ENCODE data around the gene DNAJB13. TPM values are rescaled to one million over a fixed set of nuclear protein-coding genes. Genes with fewer than 3 reads are reported as not detected.

Gene DNAJB13
- total and polyA plus RNA-seq, 12 donors, result 0.14 to 0.65 (median 0.34) TPM; not detected in 4

DNA sequence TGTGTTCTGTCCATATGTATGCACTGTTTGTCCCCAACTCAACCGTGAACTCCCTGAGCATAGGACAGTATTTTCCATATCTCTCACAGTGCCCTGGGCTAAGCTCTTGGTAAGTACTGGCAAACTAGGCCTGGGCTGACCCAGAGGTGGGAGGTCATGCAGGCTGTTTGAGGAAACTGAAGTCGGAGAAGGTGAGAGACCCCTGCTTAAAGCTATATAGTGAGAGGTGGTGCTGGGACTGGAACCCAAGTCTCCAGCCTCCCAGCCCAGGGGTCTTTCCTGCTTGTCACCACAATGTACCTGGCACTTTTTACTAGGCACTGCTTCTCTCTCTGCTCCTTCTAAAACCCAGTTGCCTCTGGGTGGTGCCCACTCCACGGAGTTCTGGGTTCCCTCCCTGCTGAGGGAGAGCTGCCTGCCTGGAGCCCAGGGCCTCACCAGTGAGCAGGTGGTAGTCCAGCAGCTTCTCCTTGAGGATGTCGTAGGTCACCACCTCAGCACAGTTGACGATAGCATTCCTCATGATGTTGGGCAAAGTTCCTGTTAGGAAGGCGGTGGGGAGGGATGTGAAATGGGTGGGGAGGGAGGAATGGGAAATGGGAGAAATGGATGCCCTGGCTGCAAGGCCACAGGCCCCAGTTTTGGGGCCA lies 53.3 kb downstream of the DNAJB13 start:
- intact Hi-C loops (cut with DNase I), result no loop called here
- no peak for TF ChIP-seq POLR2A (IDR thresholded peaks at IDR 0.05)
- TF ChIP-seq, protein P1, sequence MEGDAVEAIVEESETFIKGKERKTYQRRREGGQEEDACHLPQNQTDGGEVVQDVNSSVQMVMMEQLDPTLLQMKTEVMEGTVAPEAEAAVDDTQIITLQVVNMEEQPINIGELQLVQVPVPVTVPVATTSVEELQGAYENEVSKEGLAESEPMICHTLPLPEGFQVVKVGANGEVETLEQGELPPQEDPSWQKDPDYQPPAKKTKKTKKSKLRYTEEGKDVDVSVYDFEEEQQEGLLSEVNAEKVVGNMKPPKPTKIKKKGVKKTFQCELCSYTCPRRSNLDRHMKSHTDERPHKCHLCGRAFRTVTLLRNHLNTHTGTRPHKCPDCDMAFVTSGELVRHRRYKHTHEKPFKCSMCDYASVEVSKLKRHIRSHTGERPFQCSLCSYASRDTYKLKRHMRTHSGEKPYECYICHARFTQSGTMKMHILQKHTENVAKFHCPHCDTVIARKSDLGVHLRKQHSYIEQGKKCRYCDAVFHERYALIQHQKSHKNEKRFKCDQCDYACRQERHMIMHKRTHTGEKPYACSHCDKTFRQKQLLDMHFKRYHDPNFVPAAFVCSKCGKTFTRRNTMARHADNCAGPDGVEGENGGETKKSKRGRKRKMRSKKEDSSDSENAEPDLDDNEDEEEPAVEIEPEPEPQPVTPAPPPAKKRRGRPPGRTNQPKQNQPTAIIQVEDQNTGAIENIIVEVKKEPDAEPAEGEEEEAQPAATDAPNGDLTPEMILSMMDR (IDR thresholded peaks at IDR 0.05), result no peak
- Histone ChIP-seq H3K27me3 (no peaks in the 10 kb centered on the region), H3K27ac (no peak overlapping the region), H3K36me3 (replicated peaks in 1 of 2) (peaks cover 0 to 4% of the 10 kb centered on the region in 2 donors), H3K4me3 (no peak overlapping the region), H3K9me3 (replicated peaks in 1 of 3) (no peaks in the 10 kb centered on the region), H3K4me1 (replicated peaks in 1 of 2) (no peaks in the 10 kb centered on the region)
- no peak for DNase-seq
- 85 to 92% (median 89%) methylated on average over 4 to 6 of the region's 6 CpGs for WGBS, 4 donors

DNA sequence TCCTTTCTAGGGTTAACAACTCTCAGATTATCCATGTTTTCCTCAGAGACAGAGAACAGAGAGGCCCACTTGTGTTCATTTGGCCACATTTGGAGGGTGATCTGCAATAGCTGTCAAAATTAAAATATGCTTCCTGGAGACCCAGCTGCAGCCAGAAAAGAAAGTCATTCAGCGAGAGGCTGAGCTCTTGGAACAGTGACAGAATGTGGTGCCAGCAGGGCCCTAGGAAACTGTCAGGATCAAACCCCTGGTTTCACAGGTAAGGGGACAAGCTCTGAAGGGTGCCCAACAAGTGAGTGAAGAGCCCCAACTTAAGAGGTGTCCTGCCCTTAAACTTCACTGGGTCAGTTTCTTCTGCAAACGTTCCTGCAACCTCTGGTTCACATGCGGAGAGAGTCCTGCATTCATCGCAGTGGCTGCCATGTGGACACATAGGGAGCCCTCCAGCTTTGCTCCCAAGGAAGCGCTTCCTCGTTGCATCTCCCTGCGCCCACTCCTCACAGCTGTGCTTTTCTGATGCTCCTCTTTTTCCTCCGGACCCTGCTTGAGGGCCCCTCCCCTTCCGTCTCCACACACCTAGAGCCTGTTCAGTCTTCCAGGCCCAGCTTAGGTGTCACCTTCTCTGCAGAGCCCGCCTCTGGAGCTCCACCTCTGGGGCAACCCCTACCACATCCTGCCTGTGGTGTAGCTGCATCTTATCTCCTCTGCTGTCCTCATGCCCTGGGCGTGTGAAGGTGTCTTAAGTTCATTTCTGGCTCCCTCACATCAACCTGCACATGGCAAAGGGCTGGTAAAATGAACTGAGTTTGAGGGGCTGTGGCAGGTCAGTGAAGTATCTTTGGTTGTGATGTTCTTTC lies 54.2 kb downstream of the DNAJB13 start:
- DNase-seq, result no peak
- WGBS, 4 donors, result 66 to 82% (median 73%) methylated on average over 11 of the region's 11 CpGs
- Histone ChIP-seq H3K9me3 (replicated peaks in 1 of 3) (no peaks in the 10 kb centered on the region), H3K27me3 (no peaks in the 10 kb centered on the region), H3K36me3 (replicated peaks in 1 of 2) (peaks cover 0 to 4% of the 10 kb centered on the region in 2 donors), H3K4me3 (no peak overlapping the region), H3K4me1 (replicated peaks in 1 of 2) (no peaks in the 10 kb centered on the region), H3K27ac (no peak overlapping the region)
- TF ChIP-seq POLR2A (IDR thresholded peaks at IDR 0.05), result no peak
- TF ChIP-seq, protein P1 (IDR thresholded peaks at IDR 0.05), result no peak
- intact Hi-C loops (cut with DNase I), result no loop called here

DNA sequence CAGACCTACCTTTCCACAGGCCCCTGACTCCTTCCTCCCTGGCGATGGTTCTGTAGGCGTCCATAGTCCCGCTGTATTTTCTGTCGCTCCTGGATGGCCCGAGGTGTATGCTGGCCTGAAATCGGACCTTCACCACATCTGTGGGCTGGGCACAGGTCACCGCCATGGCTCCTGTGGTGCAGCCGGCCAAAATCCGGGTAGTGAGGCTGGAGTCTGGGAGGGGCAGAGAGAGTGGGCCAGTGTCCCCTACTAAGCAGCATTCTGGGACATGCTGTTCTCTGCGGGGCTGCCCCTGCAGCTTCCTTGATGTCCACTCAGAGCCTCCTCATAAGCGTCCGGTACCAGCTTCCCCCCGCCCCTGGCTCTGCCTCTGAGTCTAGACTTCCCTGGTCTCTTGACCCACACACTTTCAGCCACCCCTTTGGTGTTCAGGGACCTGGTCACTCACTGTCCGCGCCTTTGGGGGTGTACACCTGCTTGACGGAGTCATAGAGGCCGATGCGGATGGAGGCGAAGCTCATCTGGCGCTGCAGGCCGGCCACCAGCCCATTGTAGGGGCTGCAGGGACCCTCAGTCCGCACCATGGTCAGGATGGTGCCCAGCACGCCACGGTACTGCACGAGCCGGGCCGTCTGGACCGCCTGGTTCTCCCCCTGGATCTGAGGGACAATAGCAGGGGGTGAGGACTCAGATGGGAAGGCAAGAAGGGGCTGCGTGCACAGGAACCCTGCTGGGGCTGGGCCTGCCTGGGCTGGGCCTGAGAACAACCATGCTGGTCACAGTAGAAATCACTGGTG lies 55.1 kb downstream of the DNAJB13 start:
- intact Hi-C loops (cut with DNase I), result no loop called here
- no peak for DNase-seq
- no peaks in the 10 kb centered on the region for H3K9me3 ChIP-seq (replicated peaks in 1 of 3)
- WGBS, 4 donors, result 94 to 98% (median 96%) methylated on average over 18 to 29 of the region's 29 CpGs
- no peaks in the 10 kb centered on the region for H3K4me1 ChIP-seq (replicated peaks in 1 of 2)
- H3K27me3 ChIP-seq, result no peaks in the 10 kb centered on the region
- no peak overlapping the region for H3K27ac ChIP-seq
- TF ChIP-seq, protein P1 (IDR thresholded peaks at IDR 0.05), result no peak
- TF ChIP-seq POLR2A (IDR thresholded peaks at IDR 0.05), result no peak
- peaks cover 0 to 4% of the 10 kb centered on the region in 2 donors for H3K36me3 ChIP-seq (replicated peaks in 1 of 2)
- no peak overlapping the region for H3K4me3 ChIP-seq

Measured in adrenal gland (tissue), 12 donors.